Measurements from ENCODE around the gene VWA5B1.

GRCh38 chr1:20261095-20261494, 29.6 kb upstream of the VWA5B1 start:
- TF ChIP-seq CTCF (IDR thresholded peaks at IDR 0.05; ENCODE audit: low read length) (no peak), EZH2phosphoT487 (IDR thresholded peaks at IDR 0.05; ENCODE audit: low read length) (no peak), EZH2 (optimal IDR thresholded peaks at IDR 0.05; ENCODE audit: low read depth, low read length) (no peak)
